CD4-positive, alpha-beta T cell treated with Interleukin-12 subunit alpha and Interleukin-12 subunit beta, for 1 hour (primary cell): ENCODE measurements around the gene RNF151.

Experiments
- DNase-seq: peaks from one replicate; pipeline ENCODE4 v3.0.0-alpha.2; 2020

Gene RNF151

DNA sequence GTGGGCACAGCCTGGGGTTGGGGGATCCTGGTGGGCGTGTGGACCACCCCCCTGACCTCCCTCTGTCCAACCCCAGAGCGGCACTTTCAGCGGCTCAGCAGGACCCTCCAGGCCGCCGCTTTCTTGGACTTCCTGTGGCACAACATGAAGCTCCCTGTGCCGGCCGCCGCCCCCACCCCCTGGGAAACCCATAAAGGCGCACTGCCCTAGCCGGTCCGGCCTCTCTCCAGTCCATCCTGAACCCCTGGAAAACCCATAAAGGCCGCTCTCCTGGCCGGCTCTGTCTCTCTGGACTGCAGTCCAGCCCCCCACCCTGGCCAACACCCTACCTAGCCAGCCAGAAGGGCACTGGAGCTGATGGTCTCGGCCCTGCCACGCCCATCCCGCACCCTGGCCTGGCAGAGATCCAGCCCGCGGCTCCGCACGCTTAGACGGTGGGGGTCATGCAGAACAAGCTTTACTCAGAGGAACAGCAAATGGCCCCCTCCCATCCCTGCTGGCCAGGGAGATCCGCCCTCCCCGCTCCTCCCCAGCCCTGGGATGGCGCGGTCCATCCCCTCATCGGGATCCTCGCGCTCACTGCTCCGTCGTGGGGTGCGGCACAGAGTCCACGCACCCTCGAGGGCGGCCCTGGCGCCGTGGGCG, 11.9 kb downstream of the RNF151 start:
- DNase-seq, result no peak

DNA sequence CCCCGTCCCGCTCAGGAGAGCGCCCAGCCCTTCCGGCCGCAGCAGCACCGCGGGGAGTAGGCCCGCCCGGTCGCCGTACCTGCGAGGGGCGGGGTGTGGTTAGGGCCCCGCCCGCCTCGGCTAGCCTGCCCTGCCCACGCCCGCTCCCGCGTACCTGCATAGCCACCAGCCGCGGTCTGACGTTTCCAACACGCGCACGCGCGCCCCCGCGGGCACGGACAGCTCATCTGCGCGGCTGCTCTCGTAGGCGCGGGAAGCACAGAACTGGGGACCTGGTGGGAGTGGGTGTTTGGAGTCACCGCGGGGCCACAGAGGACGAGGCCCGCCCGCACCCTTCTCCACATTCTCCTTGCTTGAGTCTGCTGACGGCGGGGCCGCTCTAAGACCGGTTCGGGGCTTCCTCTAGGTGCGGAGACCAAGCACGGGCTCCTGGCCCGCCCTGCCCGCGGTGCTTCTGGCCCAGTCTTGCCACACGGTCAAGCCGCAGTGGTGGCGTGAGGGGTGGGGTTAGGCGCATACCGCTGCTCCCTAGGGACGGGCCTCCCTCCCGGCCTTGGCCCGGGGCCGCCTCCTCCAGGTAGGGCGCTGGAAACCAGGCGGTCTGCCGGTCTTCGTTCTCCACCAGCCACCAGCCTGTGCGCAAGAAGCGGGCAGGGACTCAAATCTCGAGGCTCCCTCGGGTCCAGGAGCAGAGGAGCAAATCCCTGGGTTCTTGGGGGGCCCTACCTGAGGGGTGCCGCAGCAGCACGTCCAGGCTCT, 12.8 kb downstream of the RNF151 start:
- peak; percentile 48 for DNase-seq

DNA sequence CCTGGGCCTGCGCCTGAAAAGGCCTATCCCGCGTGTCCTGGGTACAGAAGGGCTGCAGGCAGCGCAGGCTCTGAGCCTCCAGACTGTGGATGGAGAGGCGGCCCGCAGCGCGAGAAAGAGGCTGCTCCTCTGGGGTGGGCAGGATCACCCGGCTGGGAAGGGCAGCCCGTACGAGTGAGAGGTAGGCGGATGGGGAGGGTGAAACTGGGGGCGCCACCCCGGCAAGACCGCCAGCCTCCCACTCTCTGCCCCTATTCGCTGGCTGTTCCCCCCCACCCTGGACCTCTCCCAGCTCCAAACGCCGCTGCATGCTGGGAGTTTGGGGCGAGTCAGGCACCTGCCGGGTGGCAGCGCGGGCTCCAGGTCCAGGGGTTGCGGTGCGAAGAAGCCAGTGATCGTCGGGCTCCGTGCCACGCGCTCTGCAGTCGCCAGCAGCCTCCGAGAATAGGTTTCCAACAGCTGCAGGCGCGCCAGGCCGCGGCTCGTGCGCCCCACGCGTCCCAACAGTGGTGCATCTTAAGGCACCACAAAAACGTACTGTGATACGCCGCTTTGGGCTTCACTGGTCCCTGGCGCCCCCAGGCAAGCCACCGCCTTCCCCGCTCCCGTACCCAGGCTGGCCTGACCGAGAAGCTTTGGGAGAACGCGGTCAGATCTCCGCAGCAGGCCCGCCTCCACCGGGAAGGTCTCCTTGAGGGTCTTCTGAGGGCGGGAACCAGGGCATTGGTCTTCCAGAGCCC, 13.5 kb downstream of the RNF151 start:
- DNase-seq, result no peak

DNA sequence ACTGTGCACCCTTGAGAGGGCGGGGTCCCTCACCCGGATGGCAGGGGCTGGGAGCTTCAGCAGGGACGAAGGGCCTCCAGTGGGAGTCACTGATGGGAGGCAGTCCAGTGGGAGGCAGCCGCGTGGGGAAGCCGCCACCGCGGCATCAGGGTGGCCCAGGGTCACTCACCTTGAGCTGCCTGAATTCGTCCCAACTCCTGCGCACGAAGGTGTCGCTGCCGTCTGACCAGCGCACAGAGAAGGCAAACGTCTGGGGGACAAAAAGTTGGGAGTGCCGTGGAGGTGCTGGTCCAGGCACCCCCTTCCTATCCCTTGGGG, 14.1 kb downstream of the RNF151 start:
- DNase-seq, result no peak

DNA sequence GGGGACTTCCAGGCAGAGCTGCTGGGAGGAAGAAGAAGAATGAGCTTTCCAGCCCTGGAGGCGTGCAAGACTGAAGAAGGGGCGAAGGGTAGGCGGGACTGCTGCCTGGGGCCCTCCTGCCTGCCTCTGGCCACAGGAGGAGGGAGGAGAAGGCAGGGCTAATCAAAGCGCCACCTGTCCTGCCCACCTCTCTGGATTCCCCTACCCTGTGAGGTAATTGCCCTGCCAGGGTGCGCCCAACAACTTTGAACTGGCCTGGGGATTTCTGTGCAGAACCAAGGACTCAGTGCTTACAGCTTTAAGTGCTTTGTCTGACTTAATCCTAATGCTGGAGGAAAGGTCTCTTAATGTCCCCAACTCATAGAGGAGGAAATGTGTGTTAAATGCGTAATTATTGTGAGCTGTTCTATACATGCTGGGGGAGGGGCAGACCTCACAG, 14.8 kb downstream of the RNF151 start, which contains the start of gene NOXO1:
Gene NOXO1 (minus strand): TSS at position 72 of the 439 bp plus-strand sequence. CDS start 290 bp downstream, outside the sequence.
- DNase-seq, result no peak

DNA sequence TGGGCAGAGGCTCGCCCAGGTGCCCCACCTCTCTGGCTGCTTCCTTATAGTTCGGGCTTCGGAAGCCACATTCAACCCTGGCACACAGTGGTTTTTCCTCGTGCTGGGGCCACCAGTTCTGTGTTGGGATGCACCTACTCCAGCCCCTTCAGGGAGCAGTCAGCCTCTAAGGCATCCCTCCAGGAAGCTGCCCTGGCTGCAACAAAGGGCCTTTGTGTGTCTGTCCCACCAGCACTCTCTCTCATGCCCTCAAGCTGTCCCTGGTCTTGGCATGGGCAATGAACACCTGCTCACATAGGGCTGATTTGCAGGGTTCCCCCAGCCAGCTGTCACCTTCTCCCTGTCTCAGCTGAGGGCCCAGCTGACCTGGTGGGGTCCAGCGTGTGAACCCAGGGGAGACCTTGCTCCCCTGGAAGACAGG, 15.4 kb downstream of the RNF151 start:
- no peak for DNase-seq

DNA sequence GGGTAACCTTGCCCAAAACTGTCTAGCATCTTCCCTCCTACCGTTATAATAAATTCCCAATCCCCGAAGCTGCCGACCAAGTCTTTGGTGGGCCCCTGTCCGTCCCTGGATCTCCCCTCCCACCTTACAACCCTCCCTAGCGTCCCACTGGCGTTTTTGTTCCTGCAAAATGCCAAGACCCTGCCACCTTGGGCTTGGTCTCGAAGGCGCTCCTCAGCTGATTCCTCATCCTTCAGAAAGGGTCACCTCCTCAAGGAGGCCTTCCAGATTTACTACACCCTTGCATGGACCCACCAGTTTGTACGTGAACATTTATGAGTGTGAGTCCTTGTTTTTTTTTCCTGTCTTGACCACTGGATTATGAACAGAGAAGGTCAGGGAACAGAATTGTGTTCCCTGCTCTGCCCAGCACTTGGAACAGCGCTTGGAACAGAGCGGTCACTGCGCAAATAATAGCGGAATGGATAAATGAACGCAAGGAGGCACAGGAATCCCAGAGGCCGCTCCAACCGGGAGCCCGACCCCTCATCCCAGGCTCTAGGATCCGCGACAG, 16.4 kb downstream of the RNF151 start:
- DNase-seq, result no peak

DNA sequence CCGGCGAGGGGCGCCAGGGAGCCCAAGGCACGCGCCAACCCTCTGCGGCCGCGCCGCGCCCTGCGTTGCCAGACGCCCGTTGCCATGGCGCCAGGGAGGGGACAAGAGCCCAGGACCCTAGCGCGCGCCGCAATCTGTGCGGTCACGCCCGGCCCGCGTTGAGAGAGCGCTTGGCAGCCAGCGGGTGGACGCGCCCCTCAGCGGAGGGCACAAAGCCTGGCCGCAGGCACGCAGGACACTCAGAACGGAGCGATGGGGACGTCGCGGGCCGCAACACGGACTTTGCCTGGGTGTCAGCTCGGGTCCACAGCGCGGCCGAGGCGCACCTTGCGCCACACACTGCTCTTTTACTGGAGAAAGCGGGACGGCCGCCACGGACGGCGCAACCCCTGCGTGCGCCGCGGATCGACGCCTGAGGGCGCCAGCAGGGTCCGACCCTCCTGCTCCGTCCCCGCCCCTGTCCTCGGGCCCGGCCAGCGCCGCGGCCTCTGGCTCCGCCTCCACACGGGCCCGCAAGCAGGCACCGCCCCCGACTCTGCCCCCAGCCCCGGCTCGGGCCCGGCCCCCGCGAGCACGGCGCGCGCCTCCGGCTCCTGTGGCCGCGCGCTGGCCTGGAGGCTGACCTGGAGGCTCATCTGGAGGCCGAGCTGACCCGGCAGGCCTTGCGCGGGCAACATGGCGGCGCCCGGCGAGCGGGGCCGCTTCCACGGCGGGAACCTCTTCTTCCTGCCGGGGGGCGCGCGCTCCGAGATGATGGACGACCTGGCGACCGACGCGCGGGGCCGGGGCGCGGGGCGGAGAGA, 17.1 kb downstream of the RNF151 start, which contains the start of gene GFER:
Gene GFER (plus strand): TSS at position 650 of the 803 bp plus-strand sequence. CDS start 26 bp downstream, at position 676.
- DNase-seq, result peak; percentile 81

DNA sequence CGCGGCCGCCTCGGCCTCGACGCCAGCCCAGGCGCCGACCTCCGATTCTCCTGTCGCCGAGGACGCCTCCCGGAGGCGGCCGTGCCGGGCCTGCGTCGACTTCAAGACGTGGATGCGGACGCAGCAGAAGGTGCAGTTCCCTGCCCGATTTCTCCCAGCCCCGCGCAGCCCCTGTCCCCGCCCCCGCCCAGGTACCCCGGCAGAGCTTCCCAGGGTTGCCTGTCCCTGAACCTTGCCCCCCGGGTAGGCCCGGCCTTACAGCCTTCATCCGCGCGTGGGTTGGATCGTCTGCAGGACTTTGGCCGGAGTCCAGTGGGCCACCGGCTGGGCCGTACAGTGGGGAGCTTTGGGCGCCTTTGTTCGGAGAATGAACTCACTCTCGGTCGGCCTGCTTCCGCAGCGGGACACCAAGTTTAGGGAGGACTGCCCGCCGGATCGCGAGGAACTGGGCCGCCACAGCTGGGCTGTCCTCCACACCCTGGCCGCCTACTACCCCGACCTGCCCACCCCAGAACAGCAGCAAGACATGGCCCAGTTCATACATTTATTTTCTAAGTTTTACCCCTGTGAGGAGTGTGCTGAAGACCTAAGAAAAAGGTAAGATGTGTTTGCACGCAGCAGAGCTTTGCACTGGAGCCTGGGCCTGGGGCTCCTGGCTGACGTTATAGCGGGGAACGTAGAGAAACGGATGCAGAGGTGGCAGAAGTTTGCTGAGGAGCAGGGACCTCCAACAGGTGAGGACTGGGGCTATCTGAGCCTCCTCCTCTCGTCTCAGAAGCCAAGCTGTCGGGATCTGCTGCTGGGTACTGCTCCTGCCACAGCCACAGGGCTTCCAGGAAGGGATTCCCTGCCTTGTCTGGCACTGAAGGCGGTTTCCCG, 17.9 kb downstream of the RNF151 start:
- no peak for DNase-seq

DNA sequence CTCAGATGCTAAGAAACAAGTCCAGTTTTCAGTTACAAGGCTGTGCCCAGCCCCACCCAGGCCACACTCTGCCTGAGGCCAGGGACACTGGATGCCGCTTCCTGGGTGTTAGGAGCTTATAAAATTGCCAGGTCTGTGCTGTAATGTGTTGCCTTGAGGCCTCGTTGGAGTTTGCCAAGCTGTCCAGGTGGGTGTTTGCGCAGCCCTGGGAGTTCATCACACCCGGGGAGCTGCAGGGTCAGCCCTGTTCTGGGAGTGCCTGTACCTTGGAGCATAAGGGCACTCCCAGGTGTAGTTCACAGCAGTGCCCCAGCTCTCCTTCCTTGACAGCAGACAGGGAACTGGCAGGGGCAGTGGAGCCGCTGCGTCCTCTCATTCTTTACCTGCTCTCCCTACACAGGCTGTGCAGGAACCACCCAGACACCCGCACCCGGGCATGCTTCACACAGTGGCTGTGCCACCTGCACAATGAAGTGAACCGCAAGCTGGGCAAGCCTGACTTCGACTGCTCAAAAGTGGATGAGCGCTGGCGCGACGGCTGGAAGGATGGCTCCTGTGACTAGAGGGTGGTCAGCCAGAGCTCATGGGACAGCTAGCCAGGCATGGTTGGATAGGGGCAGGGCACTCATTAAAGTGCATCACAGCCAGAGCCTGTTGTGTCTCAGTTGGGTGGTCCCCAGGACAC, 19.0 kb downstream of the RNF151 start:
- no peak for DNase-seq

DNA sequence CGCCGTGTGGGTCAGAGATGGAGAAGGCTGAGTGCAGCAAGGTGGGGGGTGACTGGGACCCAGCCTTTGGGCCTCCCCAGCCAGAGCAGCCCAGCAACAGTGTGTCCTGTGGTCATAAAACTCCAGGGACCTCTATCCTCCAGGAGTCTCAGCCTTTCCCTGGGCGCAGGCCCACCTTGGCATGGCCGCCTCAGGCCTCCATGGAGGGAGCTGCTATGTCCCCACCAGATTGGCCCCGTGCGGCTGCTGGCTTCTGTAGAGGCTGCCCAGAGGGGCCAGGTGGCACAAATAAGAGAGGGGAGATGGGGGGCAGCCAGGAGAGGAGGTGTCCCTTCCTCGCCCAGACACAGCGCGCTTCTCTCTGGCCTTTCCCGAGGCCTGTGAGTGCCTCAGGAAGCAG, 20.5 kb downstream of the RNF151 start:
- no peak for DNase-seq

DNA sequence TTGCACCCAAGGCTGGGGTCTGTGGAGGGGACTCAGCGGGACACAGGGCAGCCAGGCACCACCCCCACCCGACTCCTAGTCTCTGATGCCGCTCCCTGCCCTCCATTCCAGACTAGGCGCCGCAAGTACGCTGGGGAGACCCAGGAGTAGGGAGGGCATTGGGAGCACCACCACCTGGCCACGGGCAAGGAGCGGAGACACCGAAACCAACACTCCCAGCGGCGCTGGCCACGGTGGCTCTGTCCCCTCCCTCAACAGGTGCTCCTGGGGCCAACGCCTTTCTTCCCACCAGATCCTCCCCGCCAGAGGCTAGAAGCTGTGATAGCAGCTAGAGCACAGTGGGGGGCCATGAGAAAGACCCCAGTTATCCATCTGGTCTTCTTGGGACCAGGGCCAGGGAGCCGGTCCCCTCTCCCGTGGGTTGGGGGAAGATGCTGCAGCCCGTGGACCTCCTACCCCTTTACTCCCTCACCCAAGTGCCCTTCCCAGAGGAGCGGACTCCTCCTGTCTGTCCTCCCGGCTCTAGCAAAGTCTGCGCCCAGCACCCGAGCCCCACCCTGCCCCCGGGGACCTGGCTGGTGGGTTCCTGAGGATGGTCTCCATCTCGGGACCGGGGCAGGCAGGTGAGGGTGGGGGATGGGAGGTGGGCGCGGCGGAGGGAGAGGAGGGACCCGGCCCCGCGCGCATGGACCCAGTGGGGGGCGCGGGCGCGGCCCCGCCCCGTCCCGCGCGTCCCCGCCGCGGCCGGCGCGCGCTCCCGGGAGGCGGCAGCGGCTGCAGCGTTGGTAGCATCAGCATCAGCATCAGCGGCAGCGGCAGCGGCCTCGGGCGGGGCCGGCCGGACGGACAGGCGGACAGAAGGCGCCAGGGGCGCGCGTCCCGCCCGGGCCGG, 22.8 kb downstream of the RNF151 start, which contains the start of gene SYNGR3:
Gene SYNGR3 (plus strand): TSS at position 762 of the 892 bp plus-strand sequence. CDS start 133 bp downstream, outside the sequence.
- no peak for DNase-seq

DNA sequence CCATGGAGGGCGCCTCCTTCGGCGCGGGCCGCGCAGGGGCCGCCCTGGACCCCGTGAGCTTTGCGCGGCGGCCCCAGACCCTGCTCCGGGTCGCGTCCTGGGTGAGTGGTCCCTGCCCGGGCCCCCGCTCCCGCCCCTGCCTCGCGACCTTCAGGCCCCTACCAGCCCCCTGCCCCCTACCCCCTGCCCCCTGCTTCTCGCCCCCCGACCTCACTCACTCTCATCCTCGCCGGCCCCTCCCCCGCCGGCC, 23.4 kb downstream of the RNF151 start:
- no peak for DNase-seq

DNA sequence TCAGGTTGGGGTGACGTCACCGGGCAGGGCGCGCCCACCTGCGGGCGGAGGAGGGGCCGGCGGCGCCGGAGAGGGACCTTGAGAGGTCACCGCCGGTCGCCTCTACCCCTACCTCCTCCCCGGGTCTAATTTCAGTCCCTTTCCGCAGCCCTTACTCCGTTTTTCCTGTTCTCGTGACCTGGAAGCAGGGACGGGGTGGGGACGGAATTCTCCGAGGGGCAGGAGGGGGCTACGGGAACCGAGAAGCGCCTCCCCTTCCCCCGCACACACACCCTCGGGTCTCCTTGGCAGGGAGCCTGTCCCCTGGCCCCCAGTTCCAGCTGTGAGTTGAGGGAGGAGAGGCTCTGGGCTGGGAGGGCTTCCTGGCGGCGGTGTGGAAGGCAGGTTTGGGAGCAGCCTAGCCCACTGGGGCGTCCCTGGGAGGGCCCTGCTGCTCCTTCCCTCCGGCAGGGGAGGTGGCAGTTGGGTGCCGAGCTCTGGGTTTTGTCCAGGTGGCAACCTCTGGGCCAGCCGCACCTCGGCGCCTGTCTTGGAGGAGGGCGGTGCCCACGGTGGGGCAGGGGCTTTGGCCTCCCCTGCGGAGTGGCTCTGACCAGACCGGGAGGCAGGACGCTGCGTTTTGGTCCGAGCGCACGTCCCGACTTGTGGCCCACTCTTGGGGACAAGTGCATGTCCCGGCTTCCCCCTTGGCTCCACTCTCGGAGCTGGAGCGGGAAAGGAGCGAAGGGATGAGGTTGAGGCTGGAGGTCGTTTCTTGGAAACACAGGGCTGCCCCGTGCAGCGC, 23.9 kb downstream of the RNF151 start:
- DNase-seq, result peak; percentile 67

DNA sequence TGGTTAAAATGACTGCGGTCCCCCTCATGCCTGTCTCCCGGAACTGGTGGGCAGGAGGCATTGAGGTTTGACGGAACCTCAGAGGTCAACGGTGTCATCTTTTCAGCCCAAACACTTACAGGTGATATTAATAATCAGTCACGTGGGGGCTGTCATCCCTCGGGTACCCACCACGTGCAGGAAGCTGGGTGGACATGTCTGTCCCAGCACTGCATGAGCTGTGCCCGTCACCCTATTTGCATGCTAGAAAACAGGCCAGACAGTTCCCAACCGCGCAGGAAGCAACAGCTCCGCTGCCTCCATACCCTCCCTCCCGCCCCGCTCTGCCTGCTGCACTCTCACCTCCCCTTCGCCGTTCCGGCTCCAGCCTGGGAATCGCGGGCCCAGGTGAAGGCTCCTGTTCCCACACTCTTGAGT, 24.5 kb downstream of the RNF151 start:
- DNase-seq, result peak; percentile 74

DNA sequence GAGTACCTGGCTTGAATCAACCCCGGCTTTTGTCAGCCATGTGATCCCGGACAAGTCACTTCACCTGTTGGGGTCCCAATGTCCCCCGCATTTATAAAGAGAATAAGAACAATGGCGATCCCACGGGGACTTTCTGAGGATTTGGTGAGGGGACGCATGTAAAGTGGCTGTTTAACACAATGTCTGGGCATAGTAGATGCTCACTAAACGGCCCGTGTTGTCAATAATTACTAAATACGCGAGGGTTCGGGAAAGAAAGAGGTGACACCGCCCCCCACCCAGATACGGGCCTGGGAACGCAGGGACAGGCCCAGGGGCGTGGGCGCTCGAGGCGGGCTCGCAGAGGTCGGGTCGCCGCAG, 24.9 kb downstream of the RNF151 start:
- no peak for DNase-seq

DNA sequence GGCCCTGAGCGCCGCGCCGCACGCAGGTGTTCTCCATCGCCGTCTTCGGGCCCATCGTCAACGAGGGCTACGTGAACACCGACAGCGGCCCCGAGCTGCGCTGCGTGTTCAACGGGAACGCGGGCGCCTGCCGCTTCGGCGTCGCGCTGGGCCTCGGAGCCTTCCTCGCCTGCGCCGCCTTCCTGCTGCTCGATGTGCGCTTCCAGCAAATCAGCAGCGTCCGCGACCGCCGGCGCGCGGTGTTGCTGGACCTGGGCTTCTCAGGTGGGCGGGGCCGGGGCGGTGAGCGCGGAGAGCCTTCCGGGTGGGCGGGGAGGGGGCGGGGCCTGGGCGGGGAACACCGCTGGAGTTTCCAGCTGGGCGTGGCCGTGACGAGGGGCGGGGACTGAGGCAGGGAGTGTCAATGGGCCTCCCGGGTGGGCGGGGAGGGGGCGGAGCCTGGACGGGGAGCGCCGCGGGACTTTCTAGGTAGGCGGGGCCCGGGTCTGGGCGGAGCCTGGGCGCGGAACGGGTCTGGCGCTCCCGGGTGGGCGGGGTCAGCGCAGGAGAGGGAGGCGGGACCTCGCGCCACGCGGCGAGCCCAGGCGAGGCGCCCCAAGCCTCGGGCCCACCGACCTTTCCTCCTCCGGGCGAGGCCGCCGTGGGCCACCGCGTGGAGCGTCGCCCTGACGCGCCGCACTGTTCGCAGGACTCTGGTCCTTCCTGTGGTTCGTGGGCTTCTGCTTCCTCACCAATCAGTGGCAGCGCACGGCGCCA, 25.5 kb downstream of the RNF151 start:
- DNase-seq, result peak; percentile 99

DNA sequence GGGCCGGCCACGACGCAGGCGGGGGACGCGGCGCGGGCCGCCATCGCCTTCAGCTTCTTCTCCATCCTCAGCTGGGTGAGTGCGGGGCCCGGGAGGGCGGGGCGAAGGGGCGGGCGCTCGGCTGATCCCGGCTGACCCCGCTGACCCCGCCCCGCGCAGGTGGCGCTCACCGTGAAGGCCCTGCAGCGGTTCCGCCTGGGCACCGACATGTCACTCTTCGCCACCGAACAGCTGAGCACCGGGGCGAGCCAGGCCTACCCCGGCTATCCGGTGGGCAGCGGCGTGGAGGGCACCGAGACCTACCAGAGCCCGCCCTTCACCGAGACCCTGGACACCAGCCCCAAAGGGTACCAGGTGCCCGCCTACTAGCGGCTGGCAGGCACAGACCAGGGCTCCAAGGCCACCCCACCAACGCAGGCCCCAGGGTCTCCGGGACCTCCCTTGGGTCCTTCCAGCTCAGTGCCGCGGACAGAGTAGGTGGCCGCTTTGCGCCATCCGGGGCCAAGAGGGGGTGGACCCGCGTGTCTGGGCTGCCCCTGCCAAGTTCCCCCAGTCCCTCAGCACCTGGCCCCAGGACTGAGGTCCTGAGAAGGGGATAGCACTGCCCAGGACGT, 26.2 kb downstream of the RNF151 start:
- no peak for DNase-seq
